GM21526 (cell line): ENCODE measurements around the gene GRK2.
"Not testable (repeated sequence)": the region's sequence is repeated elsewhere in the genome, so short reads cannot be mapped to it uniquely, and the experiment has no call there.

Source experiments
- ATAC-seq: cut with Tn5 transposase; IDR thresholded peaks from one replicate; pipeline ENCODE4 v1.9.1; 2021; ENCODE audit warnings: moderate library complexity; ENCODE audit not compliant: unreplicated experiment, low FRiP score

GRK2 gene

GRCh38 chr11:67266449-67267187 is at the start of gene GRK2:
GRK2 (plus strand) TSS chr11:67266473; CDS start chr11:67266700, 227 bp downstream.
- ATAC-seq = no peak

- ATAC-seq = no peak
Measured at GRCh38 chr11:67227726-67228125, 38.5 kb upstream of the GRK2 start.

- ATAC-seq = no peak
Measured at GRCh38 chr11:67230406-67230805, 35.9 kb upstream of the GRK2 start.

GRCh38 chr11:67230886-67231285 is 35.4 kb upstream of the GRK2 start:
- ATAC-seq = no peak

GRCh38 chr11:67233584-67234190 is 32.6 kb upstream of the GRK2 start:
- ATAC-seq = no peak

DNA sequence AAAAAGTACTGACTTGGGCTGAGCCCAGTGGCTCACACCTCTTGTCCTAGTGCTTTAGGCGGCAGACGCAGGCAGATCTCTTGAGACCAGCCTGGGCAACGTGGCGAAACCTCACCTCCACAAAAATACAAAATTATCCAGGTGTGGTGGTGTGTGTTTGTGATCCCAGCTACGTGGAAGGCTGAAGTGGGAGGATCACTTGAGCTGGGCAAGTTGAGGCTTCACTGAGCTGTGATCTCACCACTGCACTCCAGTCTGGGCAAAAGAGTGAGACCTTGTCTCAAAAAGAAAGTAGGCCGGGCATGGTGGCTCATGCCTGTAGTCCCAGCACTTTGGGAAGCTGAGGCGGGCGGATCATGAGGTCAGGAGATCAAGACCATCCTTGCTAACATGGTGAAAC is 31.7 kb upstream of the GRK2 start:
- ATAC-seq = not testable (repeated sequence)

DNA sequence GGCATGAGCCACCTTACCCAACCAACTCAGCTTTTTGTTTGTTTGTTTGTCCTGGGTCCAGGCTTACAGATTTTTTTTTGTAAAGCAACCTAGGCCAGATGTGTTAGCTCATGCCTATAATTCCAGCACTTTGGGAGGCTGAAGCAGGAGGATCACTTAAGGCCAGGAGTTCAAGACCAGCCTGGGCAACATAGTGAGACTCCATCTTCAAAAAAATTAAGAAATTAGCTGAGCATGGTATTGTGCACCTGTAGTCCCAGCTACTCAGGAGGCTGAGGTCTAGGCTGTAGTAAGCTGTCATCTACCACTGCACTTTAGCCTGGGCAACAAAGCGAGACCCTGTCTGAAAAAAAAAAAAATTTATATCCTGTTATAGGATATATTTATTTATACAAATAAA is 28.7 kb upstream of the GRK2 start:
- no peak for ATAC-seq

- peak; percentile 20 for ATAC-seq
Measured at GRCh38 chr11:67238894-67239782, 27.1 kb upstream of the GRK2 start.

GRCh38 chr11:67239783-67240575 is 26.3 kb upstream of the GRK2 start:
- ATAC-seq = peak; percentile 84

- ATAC-seq = no peak
Measured at GRCh38 chr11:67240576-67241389, 25.5 kb upstream of the GRK2 start.

DNA sequence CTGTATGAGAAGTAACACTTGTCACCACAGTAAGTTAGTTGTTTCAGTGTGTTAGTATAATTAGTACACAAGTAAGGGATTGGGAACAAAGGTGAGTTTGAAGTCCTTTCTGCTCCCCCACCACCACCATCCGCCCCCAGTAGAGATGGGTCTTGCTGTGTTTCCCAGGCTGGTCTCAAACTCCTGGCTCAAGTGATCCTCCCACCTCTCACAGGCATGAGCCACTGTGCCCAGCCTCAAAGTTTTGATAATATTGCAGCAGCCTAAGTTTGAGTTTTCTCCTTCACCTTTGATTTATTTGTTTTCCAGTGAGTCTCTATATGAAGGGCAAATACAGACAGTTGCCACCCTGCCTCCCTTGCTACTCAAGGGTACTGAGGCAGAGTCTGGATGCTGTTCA is 23.7 kb upstream of the GRK2 start:
- ATAC-seq = no peak

DNA sequence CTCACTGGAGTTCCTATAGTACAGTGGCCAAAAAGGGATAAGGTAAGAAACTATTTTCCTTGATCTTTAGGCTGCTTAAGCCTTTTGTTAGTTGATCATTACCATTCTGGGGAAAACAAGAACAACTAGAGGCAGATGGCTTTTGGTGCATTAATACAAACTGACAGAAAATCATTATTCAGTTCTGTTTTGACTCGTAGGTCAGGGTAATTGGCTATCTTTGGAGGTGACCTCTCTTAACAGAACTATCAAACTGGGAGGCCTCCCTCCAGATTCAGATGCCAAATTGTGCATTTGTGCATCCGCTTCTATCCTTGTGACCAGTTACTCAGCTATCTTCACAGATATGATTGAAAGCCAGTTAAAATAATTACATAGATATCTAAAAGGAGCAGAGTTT is 23.2 kb upstream of the GRK2 start:
- no peak for ATAC-seq

- no peak for ATAC-seq
Measured at GRCh38 chr11:67245046-67245445, 21.2 kb upstream of the GRK2 start.

- ATAC-seq = no peak
Measured at GRCh38 chr11:67247946-67248550, 18.2 kb upstream of the GRK2 start.

GRCh38 chr11:67248653-67249052 is 17.6 kb upstream of the GRK2 start:
- no peak for ATAC-seq

GRCh38 chr11:67250059-67251043 is 15.9 kb upstream of the GRK2 start:
- no peak for ATAC-seq

- no peak for ATAC-seq
Measured at GRCh38 chr11:67251841-67252240, 14.4 kb upstream of the GRK2 start.

DNA sequence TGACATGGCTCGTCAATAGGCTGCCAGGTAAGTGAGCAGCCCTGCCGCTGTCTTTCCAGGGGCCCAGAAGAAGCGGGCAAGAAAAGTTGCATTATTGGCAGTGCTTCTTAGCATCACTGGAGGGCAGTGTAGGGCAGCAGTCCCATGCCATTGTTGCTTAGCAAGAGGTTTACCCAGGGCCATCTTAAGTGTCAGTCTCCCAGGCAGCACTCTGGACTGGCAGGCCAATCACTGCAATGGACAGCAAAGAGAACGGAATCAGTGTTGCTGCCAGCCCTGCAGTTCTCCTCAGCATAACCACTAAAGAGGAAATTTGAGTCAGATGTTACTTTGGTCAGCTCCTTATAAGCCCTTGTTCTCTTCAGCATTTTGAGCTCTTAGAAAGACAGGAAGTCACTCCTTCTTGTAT is 13.4 kb upstream of the GRK2 start:
- no peak for ATAC-seq
